ENCODE results near the gene KRTAP19-5. TPM values are rescaled to one million over a fixed set of nuclear protein-coding genes. Genes with fewer than 3 reads are reported as not detected.

Gene KRTAP19-5
- total and polyA plus RNA-seq, 8 donors = not detected

GRCh38 chr21:30480145-30480544 is 21.8 kb downstream of the KRTAP19-5 start, which contains the start of gene KRTAP19-1:
Gene KRTAP19-1, minus strand, starts transcription at chr21:30480367. Its CDS starts 50 bp downstream, at chr21:30480317.
- intact Hi-C loops (cut with DNase I) = no loop called here
- Histone ChIP-seq H3K4me3 (no peak within 1 kb of the TSS), H3K36me3 (no peaks in the 10 kb centered on the region), H3K4me1 (no peaks in the 10 kb centered on the region), H3K27ac (no peak within 1 kb of the TSS), H3K9me3 (no peaks in the 10 kb centered on the region), H3K27me3 (peaks cover 0 to 3% (median 0%) of the 10 kb centered on the region in 4 donors)
- 61 to 77% methylated on average over 7 of the region's 7 CpGs for WGBS, 2 donors
- TF ChIP-seq CTCF (IDR thresholded peaks at IDR 0.05) = no peak
- ATAC-seq (no peak), FAIRE-seq (no peak), DNase-seq (no peak)

GRCh38 chr21:30479259-30479658 is 22.7 kb downstream of the KRTAP19-5 start:
- no peaks in the 10 kb centered on the region for H3K36me3 ChIP-seq
- DNase-seq (no peak), FAIRE-seq (no peak), ATAC-seq (no peak)
- 48 to 51% methylated on average over 4 of the region's 4 CpGs for WGBS, 2 donors
- H3K27me3 ChIP-seq = peaks cover 0 to 3% (median 0%) of the 10 kb centered on the region in 4 donors
- H3K4me1 ChIP-seq = no peaks in the 10 kb centered on the region
- H3K27ac ChIP-seq = no peak overlapping the region
- no peak for TF ChIP-seq CTCF (IDR thresholded peaks at IDR 0.05)
- intact Hi-C loops (cut with DNase I) = no loop called here
- H3K4me3 ChIP-seq = no peak overlapping the region
- no peaks in the 10 kb centered on the region for H3K9me3 ChIP-seq

- no peaks in the 10 kb centered on the region for H3K9me3 ChIP-seq
- no peaks in the 10 kb centered on the region for H3K36me3 ChIP-seq
- no peak for TF ChIP-seq CTCF (IDR thresholded peaks at IDR 0.05)
- intact Hi-C loops (cut with DNase I) = no loop called here
- DNase-seq = no peak
- WGBS, 2 donors = 12 to 13% methylated on average over 3 of the region's 3 CpGs
- H3K27me3 ChIP-seq = peaks cover 0 to 3% (median 0%) of the 10 kb centered on the region in 4 donors
- no peak overlapping the region for H3K27ac ChIP-seq
- H3K4me1 ChIP-seq = no peaks in the 10 kb centered on the region
- no peak overlapping the region for H3K4me3 ChIP-seq
- no peak for FAIRE-seq
- ATAC-seq = no peak
Measured at GRCh38 chr21:30478004-30478403, 23.9 kb downstream of the KRTAP19-5 start.

GRCh38 chr21:30468900-30469714 is 32.8 kb downstream of the KRTAP19-5 start:
- no peak for TF ChIP-seq CTCF (IDR thresholded peaks at IDR 0.05)
- 49 to 50% methylated on average over 6 of the region's 6 CpGs for WGBS, 2 donors
- Histone ChIP-seq H3K9me3 (no peaks in the 10 kb centered on the region), H3K4me3 (no peak overlapping the region), H3K36me3 (no peaks in the 10 kb centered on the region), H3K4me1 (no peaks in the 10 kb centered on the region), H3K27me3 (no peaks in the 10 kb centered on the region), H3K27ac (no peak overlapping the region)
- no peak for FAIRE-seq
- DNase-seq = no peak
- no peak for ATAC-seq
- intact Hi-C loops (cut with DNase I) = no loop called here

GRCh38 chr21:30463713-30464112 is 38.2 kb downstream of the KRTAP19-5 start:
- DNase-seq (no peak), ATAC-seq (no peak)

More at GRCh38 chr21:30463713-30464112, 38.2 kb downstream of the KRTAP19-5 start:
- H3K4me3 ChIP-seq = no peak overlapping the region
- H3K27ac ChIP-seq = no peak overlapping the region
- H3K27me3 ChIP-seq = no peaks in the 10 kb centered on the region
- peak in 1 of 4 donors; percentile 30 for TF ChIP-seq CTCF (IDR thresholded peaks at IDR 0.05)
- no peak for FAIRE-seq
- no peaks in the 10 kb centered on the region for H3K9me3 ChIP-seq
- no peaks in the 10 kb centered on the region for H3K36me3 ChIP-seq
- WGBS, 2 donors = 31 to 56% methylated on average over 3 of the region's 3 CpGs
- intact Hi-C loops (cut with DNase I) = no loop called here
- H3K4me1 ChIP-seq = no peaks in the 10 kb centered on the region

All from pancreas (tissue), 10 donors.